HG03139 (cell line): Measurements from ENCODE around the gene GNG4.

Source experiments
- ATAC-seq: cut with Tn5 transposase; IDR thresholded peaks from one replicate; pipeline ENCODE4 v1.9.1; 2021; ENCODE audit not compliant: unreplicated experiment

Gene GNG4

GRCh38 chr1:235500971-235501540, 148.5 kb downstream of the GNG4 start:
- no peak for ATAC-seq
